Upper lobe of right lung (tissue), 1 donor: ENCODE data around the gene KRT74. TPM values are rescaled to one million over a fixed set of nuclear protein-coding genes. Genes with fewer than 3 reads are reported as not detected.

ENCODE experiments used
- ATAC-seq: fragments of 200-7000 bp; cut with Tn5 transposase; one replicate; pipeline ENCODE4 v1.9.1; 2020; ENCODE audit warnings: mild to moderate bottlenecking, moderate library complexity
- DNase-seq: peaks from one replicate; pipeline ENCODE4 v3.0.0-alpha.2; 2020
- H3K27ac ChIP-seq: fragments of 200-600 bp; one replicate; pipeline ENCODE4 v1.8.0; 2022
- H3K27me3 ChIP-seq: fragments of 200-600 bp; one replicate; pipeline ENCODE4 v1.8.0; 2022; ENCODE audit warnings: mild to moderate bottlenecking
- H3K36me3 ChIP-seq: fragments of 200-600 bp; one replicate; pipeline ENCODE4 v1.8.0; 2022
- H3K4me1 ChIP-seq: fragments of 200-600 bp; one replicate; pipeline ENCODE4 v1.8.0; 2022
- H3K4me3 ChIP-seq: fragments of 200-600 bp; one replicate; pipeline ENCODE4 v1.8.0; 2022; ENCODE audit warnings: mild to moderate bottlenecking
- H3K9me3 ChIP-seq: fragments of 200-600 bp; one replicate; pipeline ENCODE4 v1.8.0; 2022
- CTCF ChIP-seq: fragments of 200-600 bp; IDR thresholded peaks from one replicate; pipeline ENCODE4 v1.8.0; 2022; ENCODE audit warnings: antibody characterized with exemption
- intact Hi-C: fragments of 100-400 bp; cut with DNase I; formaldehyde crosslinking; loops from one replicate; pipeline ENCODE4 v1.11.0; 2022
- total RNA-seq: library from RNA; stranded (reverse); fragmentation: NEBNext Ultra II Directional; extraction: Animal tissue kit (Norgen Biotek cat#: 25700); gene quantifications from one replicate; pipeline ENCODE4 v1.2.1, GENCODE V29; 2021
- donor health status: DM: no; HTN: yes; CAD: no; lungs with severe emphysema.

Gene KRT74
- total RNA-seq, 1 donor from 2014 or later, result not detected

- H3K4me3 ChIP-seq, result no peak overlapping the region
- no peaks in the 10 kb centered on the region for H3K9me3 ChIP-seq
- ATAC-seq (no peak), DNase-seq (no peak)
- H3K27me3 ChIP-seq, result peaks cover 25% of the 10 kb centered on the region
- H3K36me3 ChIP-seq, result no peaks in the 10 kb centered on the region
- TF ChIP-seq CTCF, result no peak
- no peak overlapping the region for H3K27ac ChIP-seq
- no peaks in the 10 kb centered on the region for H3K4me1 ChIP-seq
- intact Hi-C loops, result no loop called here
Observed at GRCh38 chr12:52606581-52607218, 33.1 kb upstream of the KRT74 start.

- Histone ChIP-seq H3K36me3 (no peaks in the 10 kb centered on the region), H3K4me1 (no peaks in the 10 kb centered on the region), H3K4me3 (no peak overlapping the region), H3K27me3 (peaks cover 25% of the 10 kb centered on the region), H3K27ac (no peak overlapping the region), H3K9me3 (no peaks in the 10 kb centered on the region)
- intact Hi-C loops, result no loop called here
- DNase-seq (no peak), ATAC-seq (no peak)
- TF ChIP-seq CTCF, result no peak
Observed at GRCh38 chr12:52606096-52606495, 32.5 kb upstream of the KRT74 start.

- TF ChIP-seq CTCF, result no peak
- peaks cover 29% of the 10 kb centered on the region for H3K27me3 ChIP-seq
- H3K4me1 ChIP-seq, result no peaks in the 10 kb centered on the region
- H3K4me3 ChIP-seq, result no peak overlapping the region
- H3K36me3 ChIP-seq, result no peaks in the 10 kb centered on the region
- no peak for DNase-seq
- intact Hi-C loops, result no loop called here
- ATAC-seq, result no peak
- no peak overlapping the region for H3K27ac ChIP-seq
- H3K9me3 ChIP-seq, result no peaks in the 10 kb centered on the region
Observed at GRCh38 chr12:52605542-52605941, 31.9 kb upstream of the KRT74 start.

- DNase-seq (no peak), ATAC-seq (no peak)
- no peaks in the 10 kb centered on the region for H3K4me1 ChIP-seq
- no peak overlapping the region for H3K4me3 ChIP-seq
- H3K36me3 ChIP-seq, result no peaks in the 10 kb centered on the region
- no peak overlapping the region for H3K27ac ChIP-seq
- intact Hi-C loops, result no loop called here
- TF ChIP-seq CTCF, result no peak
- peaks cover 30% of the 10 kb centered on the region for H3K27me3 ChIP-seq
- H3K9me3 ChIP-seq, result no peaks in the 10 kb centered on the region
Observed at GRCh38 chr12:52604859-52605258, 31.2 kb upstream of the KRT74 start.

- TF ChIP-seq CTCF, result no peak
- no peaks in the 10 kb centered on the region for H3K36me3 ChIP-seq
- H3K9me3 ChIP-seq, result no peaks in the 10 kb centered on the region
- H3K4me1 ChIP-seq, result no peaks in the 10 kb centered on the region
- no peak for ATAC-seq
- intact Hi-C loops, result no loop called here
- no peak for DNase-seq
- H3K27me3 ChIP-seq, result peaks cover 31% of the 10 kb centered on the region
- H3K4me3 ChIP-seq, result no peak overlapping the region
- H3K27ac ChIP-seq, result no peak overlapping the region
Observed at GRCh38 chr12:52603314-52603713, 29.7 kb upstream of the KRT74 start.

GRCh38 chr12:52602552-52602951, 28.9 kb upstream of the KRT74 start:
- no peak for TF ChIP-seq CTCF
- H3K4me3 ChIP-seq, result no peak overlapping the region
- H3K9me3 ChIP-seq, result no peaks in the 10 kb centered on the region
- ATAC-seq, result no peak
- H3K27ac ChIP-seq, result no peak overlapping the region
- H3K4me1 ChIP-seq, result no peaks in the 10 kb centered on the region
- intact Hi-C loops, result no loop called here
- H3K36me3 ChIP-seq, result no peaks in the 10 kb centered on the region
- peaks cover 31% of the 10 kb centered on the region for H3K27me3 ChIP-seq
- peak; percentile 40 for DNase-seq
